HepG2 (cell line): Measurements from ENCODE around the gene CAPG. TPM values are rescaled to one million over a fixed set of nuclear protein-coding genes. Genes with fewer than 3 reads are reported as not detected.
"Not testable (repeated sequence)": the region's sequence is repeated elsewhere in the genome, so short reads cannot be mapped to it uniquely, and the experiment has no call there.

Experiments
- ATAC-seq: fragments of 200-7000 bp; cut with Tn5 transposase; 3 replicates; pipeline ENCODE4 v1.9.1; 2020; ENCODE audit warnings: mild to moderate bottlenecking, moderate library complexity
- BruUV-seq: library from RNA; stranded (reverse); fragments of 400-500 nt; replicated peaks from 2 replicates; lab custom pipeline; 2021; lab: Mats Ljungman, UMichigan
- CTCF ChIA-PET: fragments of 300-600 bp; formaldehyde crosslinking; extraction: SDS; loops from one replicate; lab custom pipeline; 2021; ENCODE audit warnings: low total read pairs, inconsistent platforms, low intra/inter-chr PET ratio; lab: Yijun Ruan, JAX
- POLR2A ChIA-PET: fragments of 350-600 bp; sonication (Branson Sonifier 250); formaldehyde crosslinking; loops from one replicate; lab custom pipeline; 2020; ENCODE audit warnings: antibody characterized with exemption, inconsistent platforms; lab: Yijun Ruan, JAX
- DNase-seq: peaks from one replicate; pipeline ENCODE4 v3.0.0-alpha.2; 2015; ENCODE audit warnings: low spot score
- FAIRE-seq: peaks from 3 replicates; lab custom pipeline; 2011; peaks lifted over from hg19 to GRCh38; lab: Jason Lieb, UNC
- H2AFZ ChIP-seq: one replicate; pipeline ENCODE4 v1.6.1; 2011; ENCODE audit warnings: low read length, inconsistent platforms
- H3K27ac ChIP-seq: fragments of 300-600 bp; 3 replicates; pipeline ENCODE4 v1.8.0; 2011; ENCODE audit warnings: mixed run types, mild to moderate bottlenecking, mixed read lengths, low read length, inconsistent platforms; ENCODE audit not compliant: insufficient read depth; ENCODE audit errors: extremely low read length
- H3K27me3 ChIP-seq, 2 experiments: fragments of 200-600 bp in 1 of 2; 2 replicates in 1 of 2; 3 replicates in 1 of 2; pipeline versions ENCODE4 v1.6.0 to v1.8.0; 2011; ENCODE audit warnings: low read length in 2 of 2, mild to moderate bottlenecking in 2 of 2, moderate library complexity in 2 of 2, inconsistent platforms in 1 of 2; ENCODE audit not compliant: insufficient read depth in 2 of 2, control insufficient read depth in 1 of 2
- H3K36me3 ChIP-seq, 2 experiments: fragments of 200-600 bp in 1 of 2; replicated peaks in 1 of 2; 2 replicates in 1 of 2; 3 replicates in 1 of 2; pipeline versions ENCODE4 v1.5.1 to v1.8.0; 2011; ENCODE audit warnings: low read length in 2 of 2, inconsistent platforms in 1 of 2; ENCODE audit not compliant: insufficient read depth in 2 of 2, control insufficient read depth in 1 of 2
- H3K4me1 ChIP-seq: 2 replicates; pipeline ENCODE4 v1.5.1; 2012; ENCODE audit warnings: low read length, inconsistent platforms; ENCODE audit not compliant: insufficient read depth
- H3K4me2 ChIP-seq: 2 replicates; pipeline ENCODE4 v1.6.0; 2011; ENCODE audit warnings: low read depth, low read length, inconsistent platforms
- H3K4me3 ChIP-seq, 3 experiments: fragments of 200-600 bp in 1 of 3; sonication (generic), shearing (Covaris generic) in 1 of 3; replicated peaks in 1 of 3; 2 replicates each; pipeline ENCODE4 v1.5.1; 2011 to 2016; ENCODE audit warnings: low read length in 3 of 3, inconsistent platforms in 2 of 3, low read depth in 2 of 3, mild to moderate bottlenecking in 2 of 3, control low read depth in 1 of 3, mixed read lengths in 1 of 3; ENCODE audit not compliant: insufficient read depth in 1 of 3
- H3K79me2 ChIP-seq: one replicate; pipeline ENCODE4 v1.6.1; 2011; ENCODE audit warnings: low read length, inconsistent platforms; ENCODE audit not compliant: insufficient read depth
- H3K9ac ChIP-seq: 2 replicates; pipeline ENCODE4 v1.6.0; 2011; ENCODE audit warnings: mild to moderate bottlenecking, low read depth, low read length, inconsistent platforms; ENCODE audit not compliant: insufficient read depth
- H3K9me3 ChIP-seq: 2 replicates; pipeline ENCODE4 v1.5.1; 2012; ENCODE audit warnings: mild to moderate bottlenecking, low read length
- H4K20me1 ChIP-seq: 2 replicates; pipeline ENCODE4 v1.6.0; 2011; ENCODE audit warnings: inconsistent platforms, mild to moderate bottlenecking, low read length, moderate library complexity; ENCODE audit not compliant: insufficient read depth
- NPAS2 ChIP-seq: sonication (generic); formaldehyde crosslinking; IDR thresholded peaks from 2 replicates; pipeline ENCODE4 v1.8.0; 2022; ENCODE audit warnings: mild to moderate bottlenecking, missing genetic modification reagents, borderline replicate concordance
- REPIN1 ChIP-seq: sonication (generic); formaldehyde crosslinking; IDR thresholded peaks from 2 replicates; pipeline ENCODE4 v1.8.0; 2022; ENCODE audit warnings: missing genetic modification reagents, low read depth, mild to moderate bottlenecking, borderline replicate concordance
- ZBTB38 ChIP-seq: sonication (generic); formaldehyde crosslinking; IDR thresholded peaks from 2 replicates; pipeline ENCODE4 v1.5.1; 2020; ENCODE audit warnings: mild to moderate bottlenecking, missing genetic modification reagents
- ZNF230 ChIP-seq: sonication (generic); formaldehyde crosslinking; IDR thresholded peaks from 2 replicates; pipeline ENCODE4 v1.4.0; 2020; ENCODE audit warnings: mild to moderate bottlenecking, missing genetic modification reagents
- WGBS: methylation state at CpG from one replicate; pipeline ENCODE4 v1.1.6; 2017; ENCODE audit warnings: low lambda C conversion rate; 5-methylcytosine and 5-hydroxymethylcytosine counted together
- in situ Hi-C: cut with HindIII; loops from 2 replicates; pipeline ENCODE4 v1.10.0; 2017; ENCODE audit warnings: low pct_unique_long_range_greater_than_20kb; ENCODE audit not compliant: extremely low pct_ligation_motif_present
- intact Hi-C: fragments of 100-400 bp; cut with micrococcal nuclease; formaldehyde crosslinking; loops from one replicate; pipeline ENCODE4 v1.10.0; 2022; ENCODE audit not compliant: unreplicated experiment
- polyA plus RNA-seq, 8 experiments: library from polyadenylated mRNA; depleted of rRNA in 3 of 8; stranded (reverse) in 7 of 8; unstranded in 1 of 8; fragments of >200 nt; fragmentation: Illumina TruSeq in 4 of 8; extraction: Trizol in 4 of 8; gene quantifications; 2 replicates each; pipeline versions ENCODE4 v1.2.1 to v1.2.3, GENCODE V29; 2011 to 2016; ENCODE audit warnings: low read depth in 4 of 8, missing spikeins in 1 of 8, mixed read lengths in 1 of 8; ENCODE audit not compliant: insufficient read depth in 1 of 8
- total RNA-seq, 5 experiments: library from RNA; depleted of rRNA; stranded (reverse); fragments of >200 nt; fragmentation: Illumina TruSeq; extraction: Trizol; gene quantifications; 2 replicates each; pipeline ENCODE4 v1.2.3, GENCODE V29; 2016; ENCODE audit warnings: low read depth in 1 of 5
- TF ChIP-seq, protein P1 (sequence below): sonication (generic); formaldehyde crosslinking; IDR thresholded peaks from 2 replicates; pipeline ENCODE4 v1.4.0; 2020; ENCODE audit warnings: mild to moderate bottlenecking, missing genetic modification reagents
- TF ChIP-seq, protein P2 (sequence below): sonication (generic); formaldehyde crosslinking; IDR thresholded peaks from 2 replicates; pipeline ENCODE4 v1.5.0; 2020; ENCODE audit warnings: missing genetic modification reagents
- TF ChIP-seq, protein P3 (sequence below): sonication (generic); formaldehyde crosslinking; IDR thresholded peaks from 2 replicates; pipeline ENCODE4 v1.4.0; 2020; ENCODE audit warnings: mild to moderate bottlenecking, missing genetic modification reagents

CAPG gene
- total and polyA plus RNA-seq, 2 of the 13 experiments (the other 11 are each of a cell fraction or from before 2014, with no cell fraction given): 12.7 to 18.2 TPM

DNA sequence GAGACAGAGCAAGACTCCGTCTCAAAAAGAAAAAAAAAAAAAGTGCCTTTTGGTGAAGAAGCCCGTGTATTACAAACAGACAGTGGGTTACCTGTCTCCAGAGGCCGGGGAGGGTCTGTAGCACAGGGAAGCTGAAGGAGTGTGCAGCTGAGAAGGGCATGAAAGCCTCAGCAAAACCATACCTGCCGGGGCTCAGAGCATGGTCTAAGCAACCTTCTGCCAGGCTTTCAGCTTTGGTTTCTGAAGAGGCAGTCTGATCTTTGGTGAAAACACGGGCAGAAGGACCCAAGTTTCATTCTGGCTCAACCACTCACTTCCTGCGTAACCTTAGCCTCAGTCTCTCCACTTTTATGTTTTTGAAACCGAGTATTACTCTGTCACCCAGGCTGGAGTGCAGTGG is 29.8 kb upstream of the CAPG start:
- no peaks in the 10 kb centered on the region for H3K9me3 ChIP-seq
- CTCF ChIA-PET: no interaction called here
- ATAC-seq: no peak
- H3K4me1 ChIP-seq: peaks cover 30% of the 10 kb centered on the region
- H3K4me2 ChIP-seq: no peak overlapping the region
- intact Hi-C loops (no loop called here), in situ Hi-C loops (no loop called here)
- POLR2A ChIA-PET: interaction anchor here (1.5 to 5.3 kb wide), 2 partner anchors 22 to 98 kb away, joined by 4 to 26 read pairs; partner anchors contain the start of genes MAT2A and SH2D6
- FAIRE-seq: no peak
- DNase-seq: no peak
- no peak overlapping the region for H2AFZ ChIP-seq
- no peaks in the 10 kb centered on the region for H4K20me1 ChIP-seq
- WGBS: 32% methylated on average over 7 of the region's 7 CpGs
- H3K36me3 ChIP-seq: no peaks in the 10 kb centered on the region
- TF ChIP-seq, protein P1, sequence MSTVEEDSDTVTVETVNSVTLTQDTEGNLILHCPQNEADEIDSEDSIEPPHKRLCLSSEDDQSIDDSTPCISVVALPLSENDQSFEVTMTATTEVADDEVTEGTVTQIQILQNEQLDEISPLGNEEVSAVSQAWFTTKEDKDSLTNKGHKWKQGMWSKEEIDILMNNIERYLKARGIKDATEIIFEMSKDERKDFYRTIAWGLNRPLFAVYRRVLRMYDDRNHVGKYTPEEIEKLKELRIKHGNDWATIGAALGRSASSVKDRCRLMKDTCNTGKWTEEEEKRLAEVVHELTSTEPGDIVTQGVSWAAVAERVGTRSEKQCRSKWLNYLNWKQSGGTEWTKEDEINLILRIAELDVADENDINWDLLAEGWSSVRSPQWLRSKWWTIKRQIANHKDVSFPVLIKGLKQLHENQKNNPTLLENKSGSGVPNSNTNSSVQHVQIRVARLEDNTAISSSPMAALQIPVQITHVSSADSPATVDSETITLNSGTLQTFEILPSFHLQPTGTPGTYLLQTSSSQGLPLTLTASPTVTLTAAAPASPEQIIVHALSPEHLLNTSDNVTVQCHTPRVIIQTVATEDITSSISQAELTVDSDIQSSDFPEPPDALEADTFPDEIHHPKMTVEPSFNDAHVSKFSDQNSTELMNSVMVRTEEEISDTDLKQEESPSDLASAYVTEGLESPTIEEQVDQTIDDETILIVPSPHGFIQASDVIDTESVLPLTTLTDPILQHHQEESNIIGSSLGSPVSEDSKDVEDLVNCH (CRISPR knock-in tag): no peak
- TF ChIP-seq REPIN1 (no peak), NPAS2 (CRISPR knock-in tag) (no peak), ZBTB38 (no peak), ZNF230 (CRISPR knock-in tag) (no peak)
- TF ChIP-seq, protein P2, sequence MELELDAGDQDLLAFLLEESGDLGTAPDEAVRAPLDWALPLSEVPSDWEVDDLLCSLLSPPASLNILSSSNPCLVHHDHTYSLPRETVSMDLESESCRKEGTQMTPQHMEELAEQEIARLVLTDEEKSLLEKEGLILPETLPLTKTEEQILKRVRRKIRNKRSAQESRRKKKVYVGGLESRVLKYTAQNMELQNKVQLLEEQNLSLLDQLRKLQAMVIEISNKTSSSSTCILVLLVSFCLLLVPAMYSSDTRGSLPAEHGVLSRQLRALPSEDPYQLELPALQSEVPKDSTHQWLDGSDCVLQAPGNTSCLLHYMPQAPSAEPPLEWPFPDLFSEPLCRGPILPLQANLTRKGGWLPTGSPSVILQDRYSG: no peak
- TF ChIP-seq, protein P3, sequence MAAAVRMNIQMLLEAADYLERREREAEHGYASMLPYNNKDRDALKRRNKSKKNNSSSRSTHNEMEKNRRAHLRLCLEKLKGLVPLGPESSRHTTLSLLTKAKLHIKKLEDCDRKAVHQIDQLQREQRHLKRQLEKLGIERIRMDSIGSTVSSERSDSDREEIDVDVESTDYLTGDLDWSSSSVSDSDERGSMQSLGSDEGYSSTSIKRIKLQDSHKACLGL (CRISPR knock-in tag): no peak
- TF ChIP-seq, all 625 proteins: peak for 0
- no peaks in the 10 kb centered on the region for H3K79me2 ChIP-seq
- H3K9ac ChIP-seq: no peak overlapping the region
- H3K27me3 ChIP-seq: peaks cover 2 to 54% of the 10 kb centered on the region in 2 experiments
- no peak overlapping the region for H3K27ac ChIP-seq
- no peak overlapping the region for H3K4me3 ChIP-seq
- no TSS peak for BruUV-seq

DNA sequence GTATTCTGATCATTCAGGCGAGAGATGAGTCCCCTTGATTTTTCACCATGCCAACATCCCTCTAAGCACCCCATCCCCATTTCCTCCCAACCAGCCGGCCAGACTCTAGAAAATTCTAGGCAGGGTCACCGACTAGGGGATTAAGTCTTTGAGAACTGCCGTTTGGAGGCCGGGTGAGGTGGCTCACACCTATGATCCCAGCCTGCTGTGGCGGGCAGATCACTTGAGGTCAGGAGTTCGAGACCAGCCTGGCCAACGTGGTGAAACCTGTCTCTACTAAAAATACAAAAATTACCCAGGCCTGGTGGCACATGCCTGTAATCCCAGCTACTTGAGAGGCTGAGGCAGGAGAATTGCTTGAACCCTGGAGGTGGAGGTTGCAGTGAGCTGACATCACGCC is 29.4 kb upstream of the CAPG start:
- H3K36me3 ChIP-seq, DNase-seq, H2AFZ ChIP-seq, intact Hi-C loops, H3K27ac ChIP-seq, FAIRE-seq, CTCF ChIA-PET, ATAC-seq, in situ Hi-C loops, H3K9ac ChIP-seq, H3K4me2 ChIP-seq, H4K20me1 ChIP-seq, H3K79me2 ChIP-seq, BruUV-seq, H3K4me3 ChIP-seq, H3K9me3 ChIP-seq: not testable (repeated sequence)
- 71% methylated on average over 9 of the region's 9 CpGs for WGBS
- Histone ChIP-seq H3K27me3 (peaks cover 4 to 56% of the 10 kb centered on the region in 2 experiments), H3K4me1 (peaks cover 26% of the 10 kb centered on the region)
- POLR2A ChIA-PET: interaction anchor here (1.5 to 5.3 kb wide), 2 partner anchors 21 to 98 kb away, joined by 4 to 26 read pairs; partner anchors contain the start of genes MAT2A and SH2D6
